Hepatocyte (in vitro differentiated cells): ENCODE data around the gene CTNNBIP1.

Experiments used
- CTCF ChIP-seq: fragments of 200-600 bp; sonication (generic); IDR thresholded peaks from 2 replicates; pipeline ENCODE4 v1.5.1; 2016; ENCODE audit warnings: antibody characterized with exemption, mild to moderate bottlenecking; ENCODE audit not compliant: poor library complexity
- EZH2 ChIP-seq: fragments of 200-600 bp; sonication (generic); IDR thresholded peaks from 2 replicates; pipeline ENCODE4 v1.6.1; 2016; ENCODE audit warnings: antibody characterized with exemption, mild to moderate bottlenecking, borderline replicate concordance

- TF ChIP-seq CTCF (no peak), EZH2 (no peak)
Observed at GRCh38 chr1:9917901-9918300, 7.8 kb upstream of the CTNNBIP1 start.
